Left ventricle myocardium inferior (tissue), 1 donor: ENCODE results near the gene PBXIP1. TPM values are rescaled to one million over a fixed set of nuclear protein-coding genes. Genes with fewer than 3 reads are reported as not detected.

Experiments
- DNase-seq: peaks from one replicate; pipeline ENCODE4 v3.0.0-alpha.2; 2020
- H3K27ac ChIP-seq: fragments of 200-600 bp; replicated peaks from 2 replicates; pipeline ENCODE4 v1.8.0; 2021
- H3K27me3 ChIP-seq: fragments of 200-600 bp; 2 replicates; pipeline ENCODE4 v1.8.0; 2021; ENCODE audit warnings: low read depth
- H3K36me3 ChIP-seq: fragments of 200-600 bp; 2 replicates; pipeline ENCODE4 v1.8.0; 2021
- H3K4me1 ChIP-seq: fragments of 200-600 bp; 2 replicates; pipeline ENCODE4 v1.8.0; 2021
- H3K4me3 ChIP-seq: fragments of 200-600 bp; 2 replicates; pipeline ENCODE4 v1.8.0; 2021; ENCODE audit warnings: mild to moderate bottlenecking, moderate library complexity
- H3K9me3 ChIP-seq: fragments of 200-600 bp; replicated peaks from 2 replicates; pipeline ENCODE4 v1.8.0; 2021
- intact Hi-C: fragments of 100-400 bp; cut with micrococcal nuclease; formaldehyde crosslinking; loops from one replicate; pipeline ENCODE4 v1.11.0; 2022
- total RNA-seq: library from RNA; stranded (reverse); fragmentation: NEBNext Ultra II Directional; extraction: Animal tissue kit (Norgen Biotek cat#: 25700); gene quantifications from one replicate; pipeline ENCODE4 v1.2.1, GENCODE V29; 2021
- TF ChIP-seq, protein P1 (sequence below): fragments of 200-600 bp; IDR thresholded peaks from 2 replicates; pipeline ENCODE4 v1.8.0; 2021; ENCODE audit warnings: antibody characterized with exemption, mild to moderate bottlenecking, borderline replicate concordance
- donor health status: DM: no; HTN: yes; CAD: no; lungs with severe emphysema.

PBXIP1 gene
- total RNA-seq, 1 donor from 2014 or later: 52.3 TPM

DNA sequence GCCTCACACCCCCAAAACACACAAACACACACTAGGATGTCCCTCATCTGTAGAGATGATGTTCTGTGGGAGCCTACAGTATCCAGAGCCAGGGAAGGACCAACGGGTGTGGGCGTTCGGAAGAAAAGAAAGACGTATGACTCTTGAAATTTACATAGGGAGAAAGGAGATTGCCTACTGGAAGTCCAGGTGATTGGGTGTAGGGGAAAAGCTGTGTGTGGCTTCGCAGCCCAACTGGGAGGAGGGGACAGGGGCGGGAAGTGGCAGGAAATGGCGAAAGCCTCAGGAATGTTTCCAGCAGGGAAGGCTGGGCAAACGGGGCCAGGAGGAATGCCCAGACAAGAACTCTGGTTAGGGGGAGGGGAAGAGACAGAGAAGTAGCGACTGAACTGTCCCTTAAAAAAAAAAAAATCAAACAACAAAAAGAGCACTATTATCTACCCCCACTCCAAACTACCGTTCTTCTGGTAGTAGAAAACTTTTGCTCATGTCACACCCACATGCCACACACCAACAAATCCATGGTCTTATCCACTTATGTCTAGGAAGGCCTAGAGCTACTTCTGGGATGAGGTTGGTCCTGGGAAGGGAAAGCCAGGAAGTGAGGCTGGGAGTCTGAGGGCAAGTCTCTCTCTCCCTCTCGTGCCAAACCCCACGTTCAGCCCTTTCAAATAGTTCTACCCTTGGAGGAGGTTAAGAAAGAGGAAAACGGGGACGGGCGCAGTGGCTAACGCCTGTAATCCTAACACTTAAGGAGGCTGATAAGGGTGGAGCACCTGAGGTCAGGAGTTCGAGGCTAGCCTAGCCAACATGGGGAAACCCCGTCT, 16.8 kb upstream of the PBXIP1 start:
- peak overlapping the region; percentile 97 for H3K27ac ChIP-seq
- intact Hi-C loops: no loop called here
- H3K4me3 ChIP-seq: peak overlapping the region; percentile 82
- peak; percentile 52 for DNase-seq
- peaks cover 14% of the 10 kb centered on the region for H3K36me3 ChIP-seq
- H3K4me1 ChIP-seq: peaks cover 78% of the 10 kb centered on the region
- no peaks in the 10 kb centered on the region for H3K27me3 ChIP-seq
- TF ChIP-seq, protein P1, sequence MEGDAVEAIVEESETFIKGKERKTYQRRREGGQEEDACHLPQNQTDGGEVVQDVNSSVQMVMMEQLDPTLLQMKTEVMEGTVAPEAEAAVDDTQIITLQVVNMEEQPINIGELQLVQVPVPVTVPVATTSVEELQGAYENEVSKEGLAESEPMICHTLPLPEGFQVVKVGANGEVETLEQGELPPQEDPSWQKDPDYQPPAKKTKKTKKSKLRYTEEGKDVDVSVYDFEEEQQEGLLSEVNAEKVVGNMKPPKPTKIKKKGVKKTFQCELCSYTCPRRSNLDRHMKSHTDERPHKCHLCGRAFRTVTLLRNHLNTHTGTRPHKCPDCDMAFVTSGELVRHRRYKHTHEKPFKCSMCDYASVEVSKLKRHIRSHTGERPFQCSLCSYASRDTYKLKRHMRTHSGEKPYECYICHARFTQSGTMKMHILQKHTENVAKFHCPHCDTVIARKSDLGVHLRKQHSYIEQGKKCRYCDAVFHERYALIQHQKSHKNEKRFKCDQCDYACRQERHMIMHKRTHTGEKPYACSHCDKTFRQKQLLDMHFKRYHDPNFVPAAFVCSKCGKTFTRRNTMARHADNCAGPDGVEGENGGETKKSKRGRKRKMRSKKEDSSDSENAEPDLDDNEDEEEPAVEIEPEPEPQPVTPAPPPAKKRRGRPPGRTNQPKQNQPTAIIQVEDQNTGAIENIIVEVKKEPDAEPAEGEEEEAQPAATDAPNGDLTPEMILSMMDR: no peak
- no peaks in the 10 kb centered on the region for H3K9me3 ChIP-seq

DNA sequence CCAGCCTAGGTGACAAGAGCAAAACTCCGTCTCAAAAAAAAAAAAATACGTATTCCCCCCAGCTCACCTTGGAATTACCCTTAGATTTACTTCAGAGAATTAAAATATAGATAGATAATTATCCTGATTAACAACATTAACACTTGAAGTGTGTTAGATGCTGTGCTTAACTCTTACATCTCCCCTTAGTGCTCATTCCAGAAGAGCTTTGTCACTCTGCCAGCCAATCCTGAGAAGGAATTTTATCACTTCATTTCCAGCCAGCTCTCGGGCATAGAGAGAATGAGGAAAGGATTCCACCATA, 16.3 kb upstream of the PBXIP1 start:
- intact Hi-C loops: no loop called here
- Histone ChIP-seq H3K27me3 (no peaks in the 10 kb centered on the region), H3K27ac (peak overlapping the region; percentile 97), H3K9me3 (no peaks in the 10 kb centered on the region), H3K4me3 (peak overlapping the region; percentile 82), H3K4me1 (peaks cover 83% of the 10 kb centered on the region), H3K36me3 (peaks cover 20% of the 10 kb centered on the region)
- no peak for DNase-seq
- TF ChIP-seq, protein P1: no peak

DNA sequence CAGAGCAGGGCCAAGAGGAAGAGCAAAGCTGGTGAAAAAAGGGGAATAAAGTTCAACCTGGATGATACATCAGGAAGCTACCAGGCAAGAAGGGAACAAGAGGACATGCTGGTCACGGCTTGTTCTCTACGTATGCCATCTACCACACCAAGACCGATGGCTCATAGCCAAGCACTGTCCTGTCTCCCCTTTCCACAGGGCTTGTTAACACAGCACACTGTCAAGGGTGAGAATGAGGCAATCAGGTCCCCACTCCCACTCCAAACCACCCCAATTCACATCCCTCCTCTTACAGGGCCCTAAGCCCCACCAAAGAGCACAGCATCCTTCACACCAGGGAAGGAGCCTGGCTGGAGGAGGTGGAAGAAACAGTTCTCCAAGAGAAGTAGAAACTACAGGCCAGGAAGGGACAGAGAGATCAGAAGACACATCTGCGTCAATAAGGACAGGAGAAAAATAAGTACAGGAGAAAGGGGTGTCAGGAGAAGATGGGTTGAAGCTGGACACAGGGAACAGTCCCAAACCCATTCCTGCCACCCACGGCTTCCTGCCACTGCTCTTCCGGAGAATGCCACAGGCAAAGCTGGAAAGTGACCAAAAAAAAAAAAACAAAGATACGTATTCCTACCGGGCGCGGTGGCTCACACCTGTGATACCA, 15.6 kb upstream of the PBXIP1 start:
- H3K27ac ChIP-seq: peak overlapping the region; percentile 97
- peak; percentile 41 for DNase-seq
- peaks cover 89% of the 10 kb centered on the region for H3K4me1 ChIP-seq
- peaks cover 27% of the 10 kb centered on the region for H3K36me3 ChIP-seq
- no peaks in the 10 kb centered on the region for H3K27me3 ChIP-seq
- intact Hi-C loops: no loop called here
- TF ChIP-seq, protein P1: no peak
- H3K9me3 ChIP-seq: no peaks in the 10 kb centered on the region
- H3K4me3 ChIP-seq: peak overlapping the region; percentile 82

DNA sequence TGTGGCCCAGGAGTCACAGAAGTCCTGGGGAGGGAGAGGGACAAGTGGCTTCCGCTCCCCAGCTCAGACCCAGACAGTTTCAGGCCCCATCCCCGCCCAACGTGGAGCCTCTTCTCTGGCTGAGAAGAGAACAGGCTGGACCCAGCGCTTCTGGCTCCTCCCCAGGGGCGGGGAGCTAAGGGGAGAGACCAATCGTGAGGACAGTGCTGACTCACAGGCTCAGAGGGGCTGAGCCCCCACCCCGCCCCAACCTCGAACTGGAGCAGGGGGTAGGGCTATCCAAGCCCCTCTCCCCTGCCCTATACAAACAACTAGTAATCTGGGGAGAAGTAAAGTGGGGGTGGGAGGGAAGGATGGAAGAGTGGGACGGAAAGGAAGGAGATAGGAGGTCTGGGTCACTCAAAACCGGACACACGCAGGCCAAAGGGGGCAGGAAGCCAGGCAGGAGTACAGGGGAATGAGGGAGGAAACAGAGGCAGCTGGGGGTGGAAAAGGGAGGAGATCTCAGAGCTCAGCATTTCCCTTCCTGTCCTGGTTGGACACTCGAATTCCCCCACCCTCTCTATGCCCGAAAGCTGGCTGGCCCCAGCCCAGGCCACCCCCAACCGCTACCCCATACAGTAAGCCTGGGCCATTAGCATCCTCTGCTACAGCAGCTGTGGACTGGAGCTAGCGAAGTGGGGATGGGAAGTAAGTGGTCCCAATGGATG, 14.9 kb upstream of the PBXIP1 start, which contains the start of gene SHC1:
TSS of gene SHC1 (minus strand) at position 117 of the 710 bp plus-strand sequence. CDS start 221 bp downstream, outside the sequence.
- TF ChIP-seq, protein P1: no peak
- Histone ChIP-seq H3K27me3 (no peaks in the 10 kb centered on the region), H3K36me3 (peaks cover 34% of the 10 kb centered on the region), H3K27ac (peak within 1 kb of the TSS; percentile 97), H3K4me1 (peaks cover 82% of the 10 kb centered on the region), H3K4me3 (peak within 1 kb of the TSS; percentile 82), H3K9me3 (no peaks in the 10 kb centered on the region)
- intact Hi-C loops: no loop called here
- DNase-seq: peak; percentile 94

DNA sequence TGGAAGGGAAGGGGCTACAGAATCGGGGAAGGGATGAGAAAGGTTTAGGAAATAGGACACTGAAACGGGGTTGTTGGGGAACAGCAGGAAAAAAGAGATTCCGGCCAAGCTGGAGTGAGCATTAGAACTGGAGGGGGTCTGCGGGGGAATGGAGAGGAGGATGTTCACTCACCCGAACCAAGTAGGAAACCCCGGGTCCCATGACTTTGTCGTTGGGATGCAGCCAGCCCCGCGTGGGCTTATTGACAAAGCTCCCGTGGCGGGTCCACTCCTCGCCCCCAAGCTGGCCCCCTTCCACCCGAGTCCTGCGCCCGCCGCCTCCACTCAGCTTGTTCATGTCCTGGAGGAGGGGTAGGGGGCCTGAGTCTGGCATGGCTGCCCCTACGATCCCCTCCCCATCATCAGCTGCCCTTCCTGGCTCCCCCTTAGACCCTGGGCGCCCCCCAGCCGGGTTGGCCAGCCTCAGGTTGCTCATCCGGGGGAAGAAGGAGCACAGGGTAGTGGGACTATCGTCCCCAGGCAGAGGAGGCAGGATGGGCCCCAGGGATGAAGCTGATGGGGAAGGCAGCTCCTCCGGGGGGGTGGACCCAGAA, 14.1 kb upstream of the PBXIP1 start:
- TF ChIP-seq, protein P1: no peak
- intact Hi-C loops: no loop called here
- Histone ChIP-seq H3K27me3 (no peaks in the 10 kb centered on the region), H3K36me3 (peaks cover 42% of the 10 kb centered on the region), H3K27ac (peak overlapping the region; percentile 97), H3K4me3 (peak overlapping the region; percentile 82), H3K4me1 (peaks cover 74% of the 10 kb centered on the region), H3K9me3 (no peaks in the 10 kb centered on the region)
- DNase-seq: peak; percentile 32
